Hypothalamus (tissue), 51 donors: ENCODE measurements around the gene TRIM33.

Experiments used
- DNase-seq, 51 donors: peaks; one replicate each; lab custom pipeline; 2025; lab: John Stamatoyannopoulos, UW

The TRIM33 gene

DNA sequence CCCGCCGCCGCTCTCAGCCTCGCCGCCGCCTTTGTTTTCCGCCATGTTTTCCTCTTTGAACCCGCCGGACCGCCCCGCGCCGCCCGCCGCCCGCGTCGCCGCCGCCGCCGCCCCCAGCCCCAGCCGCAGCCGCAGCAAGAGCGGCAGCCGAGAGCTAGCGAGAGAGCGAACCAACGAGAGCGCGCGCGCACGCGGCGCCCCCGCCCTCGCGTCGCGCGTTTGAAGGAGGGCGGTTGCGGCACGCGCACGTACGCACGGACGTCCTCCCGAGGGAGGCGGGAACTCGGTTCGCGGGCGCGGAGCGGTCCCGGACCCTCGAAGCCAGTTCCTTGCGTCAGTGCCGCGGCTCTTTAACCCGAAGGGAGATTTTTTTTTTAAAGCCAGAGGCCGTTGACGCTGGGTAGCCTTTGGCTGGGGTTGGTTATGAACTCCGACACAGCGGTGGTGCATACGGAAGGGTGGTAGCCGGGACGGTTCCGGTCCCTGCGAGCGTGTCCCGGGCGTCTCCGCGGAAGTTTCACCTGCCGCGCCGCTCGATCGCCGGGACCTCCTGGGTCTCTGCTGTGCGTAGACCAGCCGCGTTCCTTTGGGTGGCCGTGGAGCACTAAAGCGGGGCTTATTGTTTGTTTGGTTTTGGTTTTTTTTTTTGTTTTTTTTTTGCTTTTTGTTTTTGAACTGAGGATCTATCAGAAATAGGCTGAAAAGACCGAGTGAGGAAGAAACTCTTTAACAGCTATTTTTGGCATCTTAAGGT lies at the start of gene TRIM33:
TRIM33 (minus strand) TSS at position 172 of the 754 bp plus-strand sequence; CDS start at position 45, 127 bp downstream.
- DNase-seq: peak; percentile 17 to 93 (median 82)

DNA sequence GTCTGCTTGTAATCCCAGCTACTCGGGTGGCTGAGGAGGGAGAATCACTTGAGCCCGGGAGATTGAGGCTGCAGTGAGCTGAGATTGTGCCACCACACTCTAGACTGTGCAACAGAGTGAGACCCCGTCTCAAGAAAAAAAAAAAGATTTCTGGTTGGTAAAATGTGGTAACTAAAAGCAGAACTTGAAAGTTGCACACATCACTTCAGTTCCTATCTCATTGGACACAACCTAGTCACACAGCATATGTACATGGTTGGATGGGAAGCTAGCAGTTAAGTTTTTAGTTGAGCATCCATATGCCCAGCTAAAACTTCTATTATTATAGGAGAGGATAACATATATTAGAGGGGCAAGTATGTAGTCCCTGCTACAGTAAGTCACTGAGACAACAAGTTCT lies 48.4 kb upstream of the TRIM33 start:
- no peak for DNase-seq

DNA sequence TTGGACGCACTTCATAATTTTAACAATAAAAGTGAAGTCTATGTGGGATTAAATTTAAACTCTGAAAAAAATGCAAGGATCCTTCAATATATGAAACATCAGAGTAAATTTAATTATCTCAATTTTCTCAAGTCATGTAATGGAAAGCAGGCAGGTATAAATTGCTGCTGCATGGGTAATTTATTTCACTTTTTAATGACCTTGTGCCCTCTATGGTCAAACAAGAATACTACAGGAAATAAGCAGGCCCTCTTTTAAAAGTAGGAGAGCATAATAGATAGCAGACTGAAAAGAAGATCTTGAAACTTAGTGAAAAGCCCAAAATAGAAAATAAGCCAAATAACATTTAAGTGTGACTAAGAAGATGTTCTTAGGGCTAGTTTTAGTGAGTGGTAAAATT lies 47.5 kb upstream of the TRIM33 start:
- DNase-seq: no peak

DNA sequence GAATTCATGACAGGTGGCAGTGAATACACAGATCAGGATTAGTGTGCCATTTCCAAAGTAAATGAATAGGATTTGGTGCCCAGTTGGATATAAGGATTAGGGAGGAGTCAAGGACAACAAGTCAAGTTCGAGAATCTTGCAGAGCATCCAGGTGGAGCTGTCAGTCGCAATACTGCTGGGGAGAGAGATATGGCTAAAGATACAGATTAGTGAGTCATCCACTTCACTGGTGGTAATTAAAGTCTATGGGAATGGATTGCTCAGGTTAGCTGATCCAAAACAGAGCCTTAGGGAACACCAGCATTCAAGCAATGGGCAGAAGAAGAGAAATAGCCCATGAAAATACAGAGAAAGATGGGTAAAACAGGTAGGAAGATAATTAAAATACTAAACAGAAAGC lies 43.6 kb upstream of the TRIM33 start:
- no peak for DNase-seq

DNA sequence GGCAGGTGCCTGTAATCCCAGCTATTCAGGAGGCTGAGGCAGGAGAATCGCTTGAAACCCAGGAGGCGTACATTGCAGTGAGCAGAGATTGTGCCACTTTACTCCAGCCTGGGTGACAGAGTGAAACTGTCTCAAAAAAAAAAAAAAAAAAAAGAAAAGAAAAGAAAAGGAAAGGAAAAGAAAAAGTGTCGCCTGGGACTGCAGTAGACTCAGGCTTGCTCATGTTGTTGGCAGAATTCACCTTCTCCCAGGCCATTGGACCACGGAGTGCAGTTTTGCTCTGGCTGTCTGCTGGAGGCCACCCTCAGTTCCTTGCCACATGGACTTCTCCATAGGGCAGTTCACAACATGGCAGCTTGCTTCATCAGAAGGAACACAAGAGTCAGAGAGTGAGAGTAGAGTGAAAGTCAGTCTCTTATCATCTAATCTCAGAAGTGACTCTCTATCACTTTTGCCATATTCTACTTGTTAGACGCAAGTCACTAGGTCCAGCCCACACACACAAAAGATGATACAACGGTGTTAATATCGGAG lies 41.2 kb upstream of the TRIM33 start:
- DNase-seq: no peak

DNA sequence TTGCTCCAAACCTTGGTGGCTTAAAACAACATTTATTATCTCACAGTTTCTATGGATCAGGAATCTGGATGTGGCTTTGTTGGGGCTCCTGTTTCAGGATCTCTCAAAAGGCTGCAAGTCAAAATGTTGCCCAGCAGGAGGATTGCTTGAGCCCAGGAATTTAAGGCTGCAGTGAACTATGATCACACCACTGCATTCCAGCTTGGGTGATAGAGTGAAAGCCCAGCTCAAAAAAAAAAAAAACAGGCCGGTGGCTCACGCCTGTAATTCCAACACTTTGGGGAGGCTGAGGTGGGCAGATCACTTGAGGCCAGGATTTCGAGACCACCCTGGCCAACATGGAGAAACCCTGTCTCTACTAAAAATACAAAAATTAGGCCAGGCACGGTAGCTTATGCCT lies 40.4 kb upstream of the TRIM33 start:
- DNase-seq: no peak

DNA sequence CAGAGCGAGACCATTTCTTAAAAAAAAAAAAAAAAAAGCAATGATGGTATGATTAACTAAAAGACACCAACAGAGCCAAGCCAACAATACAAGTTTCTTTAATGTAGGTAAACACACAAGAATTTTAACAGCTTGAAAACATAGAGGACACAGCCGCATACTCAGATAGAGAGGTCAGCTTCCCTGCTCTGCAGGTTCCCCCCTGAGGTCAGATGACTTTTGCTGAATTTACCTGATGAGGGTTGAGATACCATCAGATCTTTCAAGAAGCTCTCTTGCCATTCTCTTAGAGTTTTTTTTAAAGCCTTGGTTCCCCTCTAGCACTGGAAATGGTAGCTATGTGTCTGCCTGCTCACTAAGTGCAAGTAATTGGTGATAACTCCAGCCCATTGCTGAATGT lies 39.3 kb upstream of the TRIM33 start:
- DNase-seq: no peak

DNA sequence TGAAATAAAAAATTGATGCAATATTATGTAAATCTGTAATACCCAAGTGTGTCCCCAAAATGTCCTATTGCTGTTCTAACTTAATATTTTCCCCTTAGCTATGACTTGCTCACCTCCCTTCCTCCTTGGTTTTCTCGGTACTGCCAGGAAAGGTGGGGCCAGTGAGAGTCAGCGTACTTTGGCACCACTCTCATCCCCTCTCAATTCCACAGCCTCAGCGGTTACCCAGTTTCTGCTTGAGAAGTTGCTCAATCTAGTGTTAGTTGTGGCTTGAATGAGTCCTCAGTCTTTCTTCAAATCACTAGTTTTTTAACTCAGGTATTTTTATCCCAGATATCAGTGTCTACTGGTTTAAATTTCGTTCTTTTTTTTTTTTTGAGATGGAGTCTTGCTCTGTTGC lies 38.1 kb upstream of the TRIM33 start:
- DNase-seq: no peak

DNA sequence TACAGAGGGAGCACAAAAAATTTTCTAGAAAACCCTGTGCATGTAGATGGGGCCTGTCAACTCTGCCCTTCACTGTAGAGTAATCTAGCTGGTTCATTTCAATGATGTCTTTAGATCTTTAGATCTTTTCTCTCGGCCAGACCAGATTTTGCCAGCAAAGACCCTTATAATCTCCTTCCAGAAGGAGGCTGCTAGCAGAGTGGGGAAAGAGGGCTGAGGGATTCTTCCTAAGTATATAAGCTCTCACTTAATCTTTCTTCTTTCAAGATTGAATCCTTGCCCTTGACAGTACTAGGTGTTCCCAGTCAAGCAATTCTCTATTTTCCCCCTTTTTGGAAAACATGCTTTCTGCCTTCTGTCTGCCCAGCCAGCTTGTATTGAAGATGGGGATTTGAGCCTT lies 36.1 kb upstream of the TRIM33 start:
- no peak for DNase-seq

DNA sequence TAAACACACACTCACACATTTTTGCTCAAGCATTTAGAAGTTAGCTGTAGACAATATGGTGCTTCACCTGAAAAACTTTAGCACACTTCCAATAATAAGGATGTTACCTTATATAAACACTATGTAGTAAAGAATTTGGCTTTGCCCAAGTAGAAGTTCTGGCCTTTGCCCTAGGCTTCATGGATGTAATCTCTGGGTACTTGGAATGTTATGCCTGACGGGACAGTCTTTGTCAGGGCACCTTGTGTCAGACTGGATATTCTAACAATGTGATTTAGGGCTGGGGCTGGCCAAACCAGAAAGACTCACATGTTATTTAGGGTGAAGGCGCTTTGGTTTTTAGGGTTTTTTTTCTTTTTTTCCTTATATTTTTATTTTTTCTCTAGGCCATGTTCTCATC lies 34.8 kb upstream of the TRIM33 start:
- DNase-seq: no peak

DNA sequence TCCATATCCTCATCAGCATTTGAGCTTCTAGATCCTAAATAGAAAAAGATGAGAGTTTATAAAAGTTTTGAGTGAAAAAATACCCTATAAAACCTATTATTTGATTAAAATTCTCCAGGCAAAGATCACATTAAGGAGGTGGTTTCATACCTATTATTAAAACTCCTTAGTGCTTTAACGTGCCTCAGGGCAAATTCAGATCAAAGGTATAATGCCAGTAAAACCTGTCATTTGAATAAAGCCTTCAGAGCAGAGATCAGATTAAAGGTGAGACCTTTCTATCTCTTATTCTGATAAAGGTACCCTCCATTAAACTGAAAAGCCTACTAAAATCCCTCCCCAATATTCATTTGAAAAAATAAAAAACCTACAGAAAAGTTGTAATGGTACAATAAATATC lies 34.3 kb upstream of the TRIM33 start:
- no peak for DNase-seq

DNA sequence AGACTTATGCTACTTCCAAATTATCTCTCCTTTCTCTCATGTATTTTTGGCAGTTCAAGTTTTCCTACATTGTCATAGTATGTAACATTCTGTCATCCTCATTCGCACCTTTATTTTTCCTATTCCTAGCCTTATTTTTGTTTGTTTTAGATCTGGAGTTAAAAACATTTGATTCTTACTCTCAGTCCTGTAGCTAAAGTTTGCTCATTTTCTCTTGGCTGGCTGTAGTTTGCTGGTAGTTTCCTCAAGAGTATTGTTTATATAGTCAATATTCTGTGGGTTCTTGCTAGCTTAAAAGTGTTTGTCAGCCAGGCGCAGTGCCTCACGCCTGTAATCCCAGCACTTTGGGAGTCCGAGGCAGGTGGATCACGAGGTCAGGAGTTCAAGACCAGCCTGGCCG lies 29.8 kb upstream of the TRIM33 start:
- no peak for DNase-seq

DNA sequence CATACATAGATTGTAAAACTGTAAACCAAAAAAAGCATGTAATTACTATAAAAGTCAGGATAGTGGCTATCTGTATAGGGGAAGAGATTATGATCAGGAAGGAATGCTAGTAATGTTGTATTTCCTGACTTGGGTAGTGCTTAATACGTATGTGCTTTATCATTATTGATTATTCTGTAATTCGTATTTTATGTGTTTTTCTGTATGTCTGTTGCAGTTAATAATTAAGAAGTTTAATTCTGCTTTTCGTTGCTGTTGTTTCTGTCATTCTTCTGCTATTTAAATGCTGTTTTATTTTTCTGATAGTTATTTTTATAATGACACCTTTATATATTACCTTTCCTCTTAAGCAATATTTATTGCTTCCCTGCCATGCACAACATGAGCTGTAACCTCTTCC lies 29.3 kb upstream of the TRIM33 start:
- DNase-seq: no peak

DNA sequence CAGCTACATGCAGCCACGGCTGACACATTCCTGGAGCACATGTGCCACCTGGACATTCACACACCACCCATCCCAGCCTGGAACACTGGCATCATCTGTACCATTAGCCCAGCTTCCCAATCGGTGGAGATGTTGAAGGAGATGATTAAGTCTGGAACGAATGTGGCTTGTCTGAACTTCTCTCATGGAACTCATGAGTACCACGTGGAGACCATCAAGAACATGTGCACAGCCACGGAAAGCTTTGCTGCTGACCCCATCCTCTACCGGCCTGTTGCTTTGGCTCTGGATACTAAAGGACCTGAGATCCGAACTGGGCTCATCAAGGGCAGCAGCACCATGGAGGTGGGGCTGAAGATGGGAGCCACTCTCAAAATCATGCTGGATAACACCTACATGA lies 25.0 kb upstream of the TRIM33 start:
- DNase-seq: no peak

DNA sequence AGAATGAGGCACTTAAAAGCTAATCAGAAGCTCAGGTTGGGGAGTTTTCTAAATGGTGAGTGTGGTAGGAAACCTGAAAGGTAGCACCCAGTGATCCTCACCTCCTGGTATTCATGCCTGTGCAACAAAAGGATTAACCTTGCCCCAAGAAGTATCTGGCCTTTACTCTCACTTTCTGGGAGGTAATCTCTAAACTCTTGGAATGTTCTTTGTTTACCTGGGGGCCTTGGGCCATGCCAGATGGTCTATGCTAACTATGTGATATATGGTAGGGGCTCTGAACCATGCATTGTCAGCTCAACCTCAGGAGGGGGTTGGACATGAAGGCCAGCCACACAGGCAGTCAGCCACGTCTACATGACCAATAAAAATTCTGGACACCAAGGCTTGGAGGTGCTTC lies 24.4 kb upstream of the TRIM33 start:
- no peak for DNase-seq

DNA sequence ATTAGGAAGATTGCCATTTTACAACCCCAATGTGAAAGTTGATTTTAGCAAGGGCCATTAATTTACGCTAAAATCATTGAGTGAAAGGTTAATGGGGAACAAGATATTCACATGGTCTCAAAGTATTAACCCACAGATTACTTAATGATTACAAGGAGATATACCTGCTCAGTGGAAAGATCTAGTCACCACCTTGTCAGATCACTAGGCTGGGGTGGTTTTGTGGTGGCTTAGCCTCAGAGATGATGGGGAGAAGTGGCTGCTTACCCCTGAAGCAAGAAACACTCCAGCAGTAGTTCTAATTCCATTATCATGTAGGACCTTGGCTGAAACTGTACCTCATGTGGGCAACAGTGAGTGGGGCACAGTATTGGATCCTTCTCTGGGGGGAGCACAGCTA lies 20.1 kb upstream of the TRIM33 start:
- DNase-seq: no peak

DNA sequence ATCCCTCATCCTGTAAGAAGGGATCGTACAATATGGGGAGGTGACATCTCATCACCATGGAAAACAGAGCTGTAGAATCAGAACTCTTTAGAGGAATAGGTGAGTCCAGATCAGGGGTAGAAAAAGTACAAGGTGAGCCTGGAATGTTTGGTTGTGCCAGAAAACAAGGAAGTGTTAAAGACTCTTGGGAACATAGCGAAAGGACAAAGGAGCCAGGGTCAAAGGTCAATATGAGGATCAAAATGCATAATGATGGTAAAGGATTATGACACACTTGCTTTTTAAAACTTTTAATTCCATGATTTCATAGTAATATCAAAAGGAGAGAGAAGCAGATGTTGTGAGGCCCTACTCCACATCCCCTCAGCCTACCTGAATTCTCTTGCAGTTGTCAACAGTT lies 19.2 kb upstream of the TRIM33 start:
- no peak for DNase-seq

DNA sequence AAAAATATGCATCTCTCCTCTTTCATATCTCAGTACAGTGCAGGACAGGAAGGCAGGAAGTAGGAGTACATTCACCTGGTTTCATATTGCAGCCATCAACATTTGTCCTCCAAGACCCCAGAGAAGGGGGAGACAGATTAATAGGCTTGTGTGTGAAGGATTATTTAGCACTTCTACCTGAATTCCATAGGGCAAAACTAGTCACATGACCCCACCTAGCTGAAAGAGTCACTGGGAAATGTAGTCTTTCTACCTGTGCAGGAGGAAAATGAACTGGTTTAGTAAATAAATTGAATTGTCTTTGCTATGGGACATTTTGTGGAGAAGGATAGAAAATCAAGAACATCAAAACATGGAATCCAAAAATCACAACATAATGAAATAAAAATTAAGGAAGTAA lies 13.9 kb upstream of the TRIM33 start:
- no peak for DNase-seq

DNA sequence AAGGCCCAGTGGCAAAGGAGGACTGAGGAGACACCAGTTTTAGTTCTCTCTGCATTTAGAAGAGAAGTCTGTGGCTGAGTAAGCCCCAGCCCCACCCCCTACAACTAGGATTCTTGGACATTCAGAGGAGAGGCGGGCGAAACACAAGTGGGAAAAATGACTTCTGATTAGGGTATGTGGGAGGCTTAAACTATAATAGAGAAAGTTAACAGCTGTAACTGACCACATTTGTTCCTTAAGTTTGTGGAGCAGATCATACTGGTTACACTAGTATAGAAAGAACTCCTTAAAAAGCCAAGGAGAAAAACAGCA lies 11.2 kb upstream of the TRIM33 start:
- no peak for DNase-seq

DNA sequence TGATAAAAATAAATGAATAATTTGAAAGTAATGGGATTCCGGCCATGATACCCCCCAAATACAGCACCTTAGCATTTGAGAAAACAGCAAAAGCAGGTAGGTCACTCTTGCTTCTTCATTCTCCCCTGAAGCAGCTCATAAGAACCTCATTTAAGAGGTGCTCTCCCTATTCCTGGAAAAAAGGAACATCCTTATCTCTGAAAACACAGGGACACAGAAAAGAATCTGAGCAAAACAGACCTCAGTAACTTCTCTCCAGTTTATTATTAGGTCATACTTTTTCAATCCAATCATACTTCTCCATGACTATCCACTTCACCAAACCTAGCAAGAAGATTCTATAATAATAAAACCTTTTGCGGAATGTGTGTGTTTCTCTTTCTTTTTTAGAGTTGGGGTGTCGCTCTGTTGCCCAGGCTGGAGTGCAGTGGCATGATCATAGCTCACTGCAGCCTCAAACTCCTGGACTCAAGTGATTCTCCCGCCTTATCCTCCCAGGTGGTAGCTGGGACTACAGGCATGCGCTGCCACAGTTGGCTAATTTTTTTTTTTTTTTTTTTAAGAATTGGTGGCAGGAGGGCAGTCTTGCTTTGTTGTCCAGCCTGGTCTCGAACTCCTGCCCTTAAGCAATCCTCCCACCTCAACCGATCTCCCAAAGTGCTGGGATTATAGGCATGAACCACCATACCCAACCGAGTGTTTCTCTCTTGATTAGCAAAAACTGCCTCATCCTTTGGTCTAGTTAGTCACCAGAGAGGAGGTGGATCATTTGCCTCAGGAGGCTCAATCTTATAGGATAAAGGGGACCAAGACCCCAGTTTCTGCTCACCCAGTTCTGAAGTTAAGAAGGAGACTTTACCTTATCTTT lies 10.6 kb upstream of the TRIM33 start:
- DNase-seq: no peak

DNA sequence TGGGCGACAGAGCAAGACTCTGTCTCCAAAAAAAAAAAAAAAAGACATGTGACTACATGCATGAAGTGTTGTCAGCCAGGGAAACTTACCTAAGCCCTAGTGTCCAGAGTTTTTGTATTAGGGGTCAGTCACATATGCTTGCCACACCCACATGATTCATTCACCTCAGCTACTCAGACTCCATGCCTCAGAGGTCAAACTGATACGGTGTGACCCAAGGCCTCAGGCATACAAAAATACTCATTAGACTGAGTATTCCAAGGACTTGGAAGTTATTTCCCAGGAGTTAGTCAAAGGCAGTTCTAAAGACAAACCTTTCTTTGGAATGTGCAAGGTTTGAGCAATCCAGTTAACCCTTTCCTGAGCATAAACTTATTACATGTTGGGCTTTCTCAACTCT lies 6.3 kb upstream of the TRIM33 start:
- DNase-seq: no peak

DNA sequence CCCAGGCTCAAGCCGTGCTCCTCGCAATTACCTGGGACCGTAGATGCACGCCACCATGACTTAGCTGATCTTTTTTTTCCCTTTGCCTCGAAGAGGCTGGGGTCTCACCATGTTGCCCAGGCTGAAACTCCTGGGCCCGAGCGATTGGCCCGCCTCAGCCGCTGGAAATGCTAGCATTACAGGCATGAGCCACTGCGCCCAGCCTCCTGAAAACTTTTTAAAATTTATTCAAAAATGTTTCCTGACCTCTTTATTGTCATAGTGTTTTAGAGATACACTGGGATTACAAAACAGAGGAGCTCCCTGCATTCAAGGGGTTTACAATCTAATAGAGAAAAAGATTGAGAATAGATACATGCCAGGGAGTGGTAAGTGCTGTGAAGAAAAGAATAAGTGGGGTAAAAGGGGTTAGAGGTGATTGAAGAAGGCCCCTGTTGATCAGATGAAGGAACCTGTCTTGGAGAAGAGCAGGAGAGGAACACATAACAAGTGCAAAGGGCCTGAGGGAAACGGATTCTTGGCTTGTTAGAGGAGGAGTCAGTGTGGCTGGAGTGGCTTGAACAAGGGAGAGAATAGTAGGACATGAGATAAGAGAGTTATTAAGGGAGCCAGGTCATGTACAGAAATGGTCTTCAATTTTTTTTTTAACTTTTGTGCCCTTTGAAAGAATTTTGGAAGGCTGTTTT lies 1.7 kb upstream of the TRIM33 start:
- no peak for DNase-seq
